Transverse colon (tissue), 4 donors: ENCODE measurements around the gene TNS3. TPM values are rescaled to one million over a fixed set of nuclear protein-coding genes. Genes with fewer than 3 reads are reported as not detected.

Experiments used
- DNase-seq: peaks from one replicate; pipeline ENCODE4 v3.0.0-alpha.2; 2019
- H3K27ac ChIP-seq, 4 donors: fragments of 200-600 bp; sonication (generic); 2 replicates each; pipeline ENCODE4 v1.5.1; 2016 to 2018; ENCODE audit warnings: inconsistent platforms in 4 of 4
- H3K27me3 ChIP-seq: fragments of 200-600 bp; sonication (generic); 2 replicates; pipeline ENCODE4 v1.5.1; 2017; ENCODE audit warnings: inconsistent platforms
- H3K36me3 ChIP-seq, 4 donors: fragments of 200-600 bp; sonication (generic); 2 replicates each; pipeline ENCODE4 v1.5.1; 2017 to 2019; ENCODE audit warnings: inconsistent platforms in 4 of 4
- H3K4me1 ChIP-seq, 4 donors: fragments of 200-600 bp; sonication (generic); 2 replicates each; pipeline ENCODE4 v1.5.1; 2017 to 2020; ENCODE audit warnings: inconsistent platforms in 4 of 4
- H3K4me3 ChIP-seq, 4 donors: fragments of 200-600 bp; sonication (generic); 1 replicate in 1 of 4; 2 replicates in 3 of 4; pipeline versions ENCODE4 v1.5.1 to v1.6.1; 2017 to 2019; ENCODE audit warnings: inconsistent platforms in 4 of 4
- H3K9me3 ChIP-seq, 2 donors: fragments of 200-600 bp; sonication (generic); 2 replicates each; pipeline ENCODE4 v1.5.1; 2017 to 2019; ENCODE audit warnings: inconsistent platforms in 2 of 2
- CTCF ChIP-seq, 5 experiments: fragments of 200-600 bp in 3 of 5; fragments of 450-650 bp in 2 of 5; sonication (generic) in 3 of 5; IDR thresholded peaks; 1 replicate in 2 of 5; 2 replicates in 3 of 5; pipeline ENCODE4 v1.5.1; 2016 to 2017; ENCODE audit warnings: antibody characterized with exemption in 5 of 5, inconsistent platforms in 3 of 5, mild to moderate bottlenecking in 2 of 5, moderate library complexity in 1 of 5
- EP300 ChIP-seq: sonication (generic); formaldehyde crosslinking; IDR thresholded peaks from one replicate; pipeline ENCODE4 v1.6.1; 2017; ENCODE audit warnings: antibody characterized with exemption, low read depth
- POLR2A ChIP-seq: fragments of 450-650 bp; IDR thresholded peaks from one replicate; pipeline ENCODE4 v1.6.1; 2016; ENCODE audit warnings: antibody characterized with exemption, mild to moderate bottlenecking, moderate library complexity
- POLR2AphosphoS5 ChIP-seq, 3 donors: sonication (generic); formaldehyde crosslinking; IDR thresholded peaks; one replicate each; pipeline ENCODE4 v1.6.1; 2016; ENCODE audit warnings: antibody characterized with exemption in 3 of 3
- WGBS, 2 donors: methylation state at CpG; one replicate each; pipeline ENCODE4 v1.1.5; 2018; ENCODE audit warnings: low coverage in 1 of 2; 5-methylcytosine and 5-hydroxymethylcytosine counted together
- in situ Hi-C, 4 donors: fragments of 200-750 bp; cut with MboI; loops; one replicate each; pipeline versions ENCODE4 v1.15.0 to v1.15.1; 2017; ENCODE audit warnings: low sequenced_read_pairs in 3 of 4, low pct_ligation_motif_present in 1 of 4, low pct_unique_long_range_greater_than_20kb in 1 of 4
- intact Hi-C: fragments of 100-400 bp; cut with DNase I; formaldehyde crosslinking; loops from one replicate; pipeline ENCODE4 v1.15.1; 2023; ENCODE audit warnings: low total_unique reads
- total RNA-seq, 4 donors: library from RNA; depleted of rRNA; stranded (reverse); fragments of >200 nt; gene quantifications; one replicate each; pipeline ENCODE4 v1.1.0, GENCODE V29; 2016

The TNS3 gene
- total RNA-seq, 4 donors from 2014 or later = 58.5 to 104 (median 72.7) TPM

DNA sequence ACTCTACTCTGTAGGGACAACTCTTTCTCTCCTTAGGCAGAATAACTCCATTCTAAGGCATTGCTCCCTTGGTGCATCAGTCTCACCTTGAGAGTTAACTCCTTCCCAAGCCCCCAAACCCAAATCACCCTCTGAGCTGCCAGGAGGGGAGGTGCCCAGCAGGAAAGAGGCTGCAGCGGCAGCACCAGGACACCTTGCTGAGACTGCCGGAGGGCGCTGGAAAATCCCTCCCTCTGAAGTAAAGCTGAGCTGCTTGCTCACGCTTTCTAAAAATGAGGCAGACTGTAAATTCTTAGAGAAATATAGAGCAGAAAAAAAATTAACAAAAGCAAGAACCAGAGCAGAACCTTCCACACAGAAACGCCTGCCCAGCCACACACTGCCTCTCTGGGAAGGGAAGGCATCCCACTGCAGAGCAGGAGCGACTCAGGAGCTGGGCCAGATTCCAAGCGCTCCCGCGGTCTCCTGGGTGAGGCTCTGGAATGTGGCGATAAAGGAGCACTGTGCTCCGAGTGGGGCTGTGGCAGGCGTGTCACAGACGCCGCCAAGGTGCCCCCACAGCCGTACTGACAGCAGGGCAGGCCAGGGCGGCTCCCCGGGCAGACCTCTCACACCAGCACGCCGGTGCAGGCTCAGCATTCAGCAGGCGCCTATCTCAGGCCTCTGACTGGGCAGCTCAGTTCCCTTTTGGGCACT lies 202.1 kb downstream of the TNS3 start:
- peak; percentile 87 for DNase-seq
- Histone ChIP-seq H3K4me3 (peak overlapping the region in 2 of 4 donors; percentile 26 to 41), H3K9me3 (no peaks in the 10 kb centered on the region), H3K27me3 (no peaks in the 10 kb centered on the region), H3K27ac (peak overlapping the region; percentile 80 to 87 (median 84)), H3K4me1 (peaks cover 13 to 51% (median 29%) of the 10 kb centered on the region in 4 donors), H3K36me3 (no peaks in the 10 kb centered on the region)
- intact Hi-C loops (no loop called here), in situ Hi-C loops (no loop called here)
- TF ChIP-seq EP300 (no peak), POLR2AphosphoS5 (IDR thresholded peaks at IDR 0.05) (peak in 2 of 3 donors; percentile 50 to 80), CTCF (IDR thresholded peaks at IDR 0.05) (no peak), POLR2A (peak; percentile 54)
- WGBS, 2 donors = 44 to 45% methylated on average over 2 to 20 of the region's 20 CpGs

GRCh38 chr7:47378728-47379395 lies 203.0 kb downstream of the TNS3 start:
- WGBS, 2 donors = 91 to 92% methylated on average over 7 to 11 of the region's 11 CpGs
- Histone ChIP-seq H3K36me3 (no peaks in the 10 kb centered on the region), H3K9me3 (no peaks in the 10 kb centered on the region), H3K4me3 (no peak overlapping the region), H3K27me3 (no peaks in the 10 kb centered on the region), H3K27ac (peak overlapping the region in 1 of 4 donors; percentile 84), H3K4me1 (peaks cover 17 to 57% (median 31%) of the 10 kb centered on the region in 4 donors)
- DNase-seq = peak; percentile 8
- intact Hi-C loops = no loop called here
- in situ Hi-C loops = no loop called here
- TF ChIP-seq POLR2AphosphoS5 (IDR thresholded peaks at IDR 0.05) (no peak), CTCF (IDR thresholded peaks at IDR 0.05) (no peak), POLR2A (no peak), EP300 (no peak)

DNA sequence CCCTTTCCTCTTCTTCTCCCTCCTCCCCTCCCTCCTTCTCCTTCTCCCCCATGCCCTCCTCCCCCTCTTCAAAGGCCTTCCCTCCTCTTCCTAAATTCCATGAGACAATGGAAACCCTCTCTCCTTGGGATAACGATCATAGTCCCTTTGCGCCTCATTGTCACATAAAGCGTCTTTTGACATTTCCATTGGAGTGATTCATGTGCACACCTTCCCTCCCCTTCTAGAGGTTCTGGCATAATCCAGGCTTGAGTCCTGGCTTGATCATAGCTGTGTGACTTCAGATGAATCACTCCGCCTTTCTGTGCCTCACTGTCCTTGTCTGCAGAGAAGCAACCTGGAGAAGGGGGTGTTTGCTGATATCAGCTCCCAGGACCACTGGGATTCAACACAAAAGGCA lies 204.2 kb downstream of the TNS3 start:
- no peaks in the 10 kb centered on the region for H3K9me3 ChIP-seq
- H3K27me3 ChIP-seq = no peaks in the 10 kb centered on the region
- peaks cover 24 to 64% (median 40%) of the 10 kb centered on the region in 4 donors for H3K4me1 ChIP-seq
- in situ Hi-C loops (no loop called here), intact Hi-C loops (no loop called here)
- TF ChIP-seq POLR2A (no peak), CTCF (IDR thresholded peaks at IDR 0.05) (no peak), POLR2AphosphoS5 (IDR thresholded peaks at IDR 0.05) (no peak), EP300 (no peak)
- no peaks in the 10 kb centered on the region for H3K36me3 ChIP-seq
- WGBS, 2 donors = 85 to 95% methylated on average over 4 of the region's 4 CpGs
- H3K27ac ChIP-seq = no peak overlapping the region
- DNase-seq = peak; percentile 6
- H3K4me3 ChIP-seq = no peak overlapping the region

- intact Hi-C loops (no loop called here), in situ Hi-C loops (no loop called here)
- peak; percentile 37 for DNase-seq
- H3K27me3 ChIP-seq = no peaks in the 10 kb centered on the region
- no peaks in the 10 kb centered on the region for H3K36me3 ChIP-seq
- no peaks in the 10 kb centered on the region for H3K9me3 ChIP-seq
- WGBS, 2 donors = 37 to 74% methylated on average over 2 to 10 of the region's 10 CpGs
- H3K4me1 ChIP-seq = peaks cover 27 to 71% (median 45%) of the 10 kb centered on the region in 4 donors
- H3K4me3 ChIP-seq = no peak overlapping the region
- no peak overlapping the region for H3K27ac ChIP-seq
- no peak for TF ChIP-seq EP300
These were observed 204.8 kb downstream of the TNS3 start for GRCh38 chr7:47376991-47377616.
